ENCODE data around the gene OSBPL1A. TPM values are rescaled to one million over a fixed set of nuclear protein-coding genes. Genes with fewer than 3 reads are reported as not detected.

Gene OSBPL1A
- total RNA-seq, 1 donor from 2014 or later: 29.7 TPM

- Mint-ChIP-seq H3K27me3 (ENCODE audit: unreplicated experiment) (no peaks in the 10 kb centered on the region), H3K27ac (ENCODE audit: unreplicated experiment) (no peak overlapping the region), H3K9me3 (ENCODE audit: unreplicated experiment) (no peaks in the 10 kb centered on the region), H3K4me3 (ENCODE audit: unreplicated experiment) (no peak overlapping the region), H3K36me3 (ENCODE audit: unreplicated experiment) (peaks cover 3% of the 10 kb centered on the region), H3K4me1 (ENCODE audit: unreplicated experiment) (no peaks in the 10 kb centered on the region)
- no peak for DNase-seq (ENCODE audit: extremely low spot score, unreplicated experiment)
- TF ChIP-seq CTCF (IDR thresholded peaks at IDR 0.05): no peak
Observed at GRCh38 chr18:24197412-24197811, 200.2 kb downstream of the OSBPL1A start.

GRCh38 chr18:24196764-24197163, 200.9 kb downstream of the OSBPL1A start:
- DNase-seq (ENCODE audit: extremely low spot score, unreplicated experiment): no peak
- Mint-ChIP-seq H3K4me1 (ENCODE audit: unreplicated experiment) (no peaks in the 10 kb centered on the region), H3K27me3 (ENCODE audit: unreplicated experiment) (no peaks in the 10 kb centered on the region), H3K36me3 (ENCODE audit: unreplicated experiment) (peaks cover 3% of the 10 kb centered on the region), H3K27ac (ENCODE audit: unreplicated experiment) (no peak overlapping the region), H3K9me3 (ENCODE audit: unreplicated experiment) (no peaks in the 10 kb centered on the region), H3K4me3 (ENCODE audit: unreplicated experiment) (no peak overlapping the region)
- no peak for TF ChIP-seq CTCF (IDR thresholded peaks at IDR 0.05)

- TF ChIP-seq CTCF (IDR thresholded peaks at IDR 0.05): no peak
- H3K36me3 Mint-ChIP-seq (ENCODE audit: unreplicated experiment): peaks cover 3% of the 10 kb centered on the region
- H3K27me3 Mint-ChIP-seq (ENCODE audit: unreplicated experiment): no peaks in the 10 kb centered on the region
- H3K9me3 Mint-ChIP-seq (ENCODE audit: unreplicated experiment): no peaks in the 10 kb centered on the region
- H3K27ac Mint-ChIP-seq (ENCODE audit: unreplicated experiment): no peak overlapping the region
- DNase-seq (ENCODE audit: extremely low spot score, unreplicated experiment): no peak
- H3K4me3 Mint-ChIP-seq (ENCODE audit: unreplicated experiment): no peak overlapping the region
- H3K4me1 Mint-ChIP-seq (ENCODE audit: unreplicated experiment): no peaks in the 10 kb centered on the region
Observed at GRCh38 chr18:24195296-24196053, 202.1 kb downstream of the OSBPL1A start.

- DNase-seq (ENCODE audit: extremely low spot score, unreplicated experiment): no peak
- Mint-ChIP-seq H3K4me1 (ENCODE audit: unreplicated experiment) (no peaks in the 10 kb centered on the region), H3K27ac (ENCODE audit: unreplicated experiment) (no peak overlapping the region), H3K27me3 (ENCODE audit: unreplicated experiment) (no peaks in the 10 kb centered on the region), H3K4me3 (ENCODE audit: unreplicated experiment) (no peak overlapping the region), H3K36me3 (ENCODE audit: unreplicated experiment) (peaks cover 3% of the 10 kb centered on the region), H3K9me3 (ENCODE audit: unreplicated experiment) (no peaks in the 10 kb centered on the region)
- TF ChIP-seq CTCF (IDR thresholded peaks at IDR 0.05): no peak
Observed at GRCh38 chr18:24190590-24190989, 207.0 kb downstream of the OSBPL1A start.

- H3K9me3 Mint-ChIP-seq (ENCODE audit: unreplicated experiment): no peaks in the 10 kb centered on the region
- no peaks in the 10 kb centered on the region for H3K27me3 Mint-ChIP-seq (ENCODE audit: unreplicated experiment)
- H3K36me3 Mint-ChIP-seq (ENCODE audit: unreplicated experiment): no peaks in the 10 kb centered on the region
Observed at GRCh38 chr18:24189664-24190346, 207.8 kb downstream of the OSBPL1A start.

More at GRCh38 chr18:24189664-24190346, 207.8 kb downstream of the OSBPL1A start:
- H3K4me1 Mint-ChIP-seq (ENCODE audit: unreplicated experiment): no peaks in the 10 kb centered on the region
- no peak overlapping the region for H3K27ac Mint-ChIP-seq (ENCODE audit: unreplicated experiment)
- DNase-seq (ENCODE audit: extremely low spot score, unreplicated experiment): no peak
- H3K4me3 Mint-ChIP-seq (ENCODE audit: unreplicated experiment): no peak overlapping the region
- no peak for TF ChIP-seq CTCF (IDR thresholded peaks at IDR 0.05)

All from osteocyte (in vitro differentiated cells).